HuH-7.5 (cell line): Measurements from ENCODE around the gene DMAP1.
"Not testable (repeated sequence)": the region's sequence is repeated elsewhere in the genome, so short reads cannot be mapped to it uniquely, and the experiment has no call there.

ENCODE experiments used
- DNase-seq: peaks from one replicate; pipeline ENCODE4 v3.0.0; 2011; ENCODE audit warnings: low spot score

Gene DMAP1, protein sequence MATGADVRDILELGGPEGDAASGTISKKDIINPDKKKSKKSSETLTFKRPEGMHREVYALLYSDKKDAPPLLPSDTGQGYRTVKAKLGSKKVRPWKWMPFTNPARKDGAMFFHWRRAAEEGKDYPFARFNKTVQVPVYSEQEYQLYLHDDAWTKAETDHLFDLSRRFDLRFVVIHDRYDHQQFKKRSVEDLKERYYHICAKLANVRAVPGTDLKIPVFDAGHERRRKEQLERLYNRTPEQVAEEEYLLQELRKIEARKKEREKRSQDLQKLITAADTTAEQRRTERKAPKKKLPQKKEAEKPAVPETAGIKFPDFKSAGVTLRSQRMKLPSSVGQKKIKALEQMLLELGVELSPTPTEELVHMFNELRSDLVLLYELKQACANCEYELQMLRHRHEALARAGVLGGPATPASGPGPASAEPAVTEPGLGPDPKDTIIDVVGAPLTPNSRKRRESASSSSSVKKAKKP

DNA sequence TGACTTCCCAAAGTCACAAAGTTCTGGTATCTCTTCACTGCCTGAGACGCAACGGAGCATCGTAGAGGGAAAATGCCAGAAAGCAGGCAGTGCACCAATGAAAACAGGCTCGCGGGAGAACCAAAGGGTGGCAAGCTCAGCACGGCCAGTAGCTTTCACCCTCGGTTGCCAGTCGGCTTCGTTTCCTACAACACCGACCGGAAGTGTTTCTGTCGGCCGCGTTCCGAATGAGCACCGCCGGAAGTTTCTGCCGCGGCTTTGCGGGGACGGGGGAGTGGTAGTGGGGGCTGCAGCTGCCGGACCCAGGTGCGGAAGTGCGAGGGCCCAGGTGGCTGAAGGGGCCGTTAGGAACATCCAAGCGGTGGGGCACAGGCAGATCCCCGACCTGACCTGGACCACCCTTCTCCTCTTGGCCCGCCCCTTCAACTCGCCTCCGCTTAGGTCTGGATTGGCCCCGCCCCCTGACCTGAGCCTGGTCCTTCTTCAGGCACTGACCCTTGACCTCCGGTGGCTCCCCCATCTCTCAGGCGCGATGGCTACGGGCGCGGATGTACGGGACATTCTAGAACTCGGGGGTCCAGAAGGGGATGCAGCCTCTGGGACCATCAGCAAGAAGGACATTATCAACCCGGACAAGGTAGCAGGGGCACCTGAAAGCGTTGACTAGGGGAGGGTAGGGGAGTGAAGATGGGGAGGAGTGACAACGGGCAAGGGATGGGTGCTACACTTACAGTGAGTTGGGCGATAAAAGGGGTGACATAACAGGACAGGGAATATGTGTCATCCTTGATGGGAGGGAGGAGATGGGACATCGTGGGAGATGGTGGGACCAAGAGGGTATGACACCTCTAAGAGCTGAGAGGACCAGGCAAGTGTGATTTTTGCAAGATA, at the start of gene DMAP1:
Gene DMAP1, plus strand, starts transcription at position 250 of the 891 bp plus-strand sequence. Its CDS starts 283 bp downstream, at position 533.
- peak; percentile 41 for DNase-seq

DNA sequence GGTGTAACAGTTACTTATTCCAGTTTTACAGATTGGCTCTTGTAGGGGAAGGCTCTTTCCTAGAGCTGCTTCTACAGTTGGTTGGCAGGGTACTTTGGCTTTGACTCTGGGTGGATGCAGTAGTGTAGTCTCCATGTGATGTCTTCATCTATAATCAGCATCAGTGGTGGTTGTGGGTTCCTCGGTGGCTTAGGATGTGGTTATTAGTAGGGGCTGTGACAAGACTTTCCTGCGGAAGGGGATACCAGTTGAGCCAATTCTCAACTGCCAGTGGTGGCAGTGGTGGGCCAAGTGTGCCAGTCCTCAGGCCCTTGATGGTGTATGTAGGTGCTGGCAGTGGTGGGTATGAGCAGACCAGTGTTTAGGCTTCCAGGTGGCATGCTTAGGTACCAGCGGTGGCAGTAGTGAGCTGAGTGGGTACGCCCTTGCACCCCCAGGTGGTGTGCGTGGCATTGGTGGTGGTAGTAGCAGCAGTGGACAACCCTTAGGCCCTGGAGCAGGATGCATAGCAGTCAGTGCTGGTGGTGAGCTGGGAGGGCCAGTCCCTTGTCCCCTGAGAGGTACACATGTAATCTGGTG, 44.7 kb upstream of the DMAP1 start:
- DNase-seq: no peak

DNA sequence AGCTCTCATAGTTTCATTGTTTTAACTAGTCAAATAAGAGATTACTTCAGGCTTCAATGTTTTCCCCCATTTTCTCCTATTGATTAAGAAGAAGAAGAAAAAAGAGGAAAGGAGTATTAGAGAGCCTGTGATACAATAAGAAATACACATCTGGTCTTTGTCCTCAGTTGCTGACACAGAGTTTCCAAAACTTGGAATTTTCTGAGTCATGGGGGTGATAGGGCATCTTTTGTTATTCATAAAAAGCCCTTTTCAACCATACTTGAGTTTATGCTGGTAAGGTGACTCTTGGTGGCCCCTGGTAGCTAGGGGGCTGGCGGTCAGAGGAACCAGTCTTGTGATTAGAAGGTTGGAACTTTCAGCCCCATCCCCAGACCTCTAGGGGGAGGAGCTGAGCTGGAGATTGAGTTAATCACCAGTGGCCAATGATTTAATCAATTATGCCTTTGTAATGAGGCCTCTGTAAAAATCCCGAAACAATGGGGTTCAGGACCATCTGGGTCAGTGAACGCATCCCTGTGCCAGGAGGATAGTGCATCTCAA, 42.9 kb upstream of the DMAP1 start:
- no peak for DNase-seq

DNA sequence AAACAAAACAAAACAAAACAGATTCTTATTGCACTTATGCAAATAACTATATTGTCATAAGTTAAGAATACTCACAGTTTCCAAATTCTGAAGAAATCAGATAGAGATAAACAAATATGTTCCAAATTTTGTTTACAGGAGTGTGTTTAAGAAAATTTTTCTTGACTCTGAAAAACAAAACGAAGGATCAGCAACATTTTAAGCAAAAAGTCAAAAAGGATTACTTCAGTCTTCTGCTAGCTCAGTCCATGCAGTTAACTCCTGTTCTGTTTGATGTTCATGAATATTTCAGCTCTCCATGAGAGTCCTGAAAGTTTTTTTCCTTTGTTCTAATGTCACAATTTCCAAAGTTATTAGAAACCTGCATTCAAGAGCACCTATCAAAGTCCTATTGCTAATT, 38.6 kb upstream of the DMAP1 start:
- DNase-seq: no peak

DNA sequence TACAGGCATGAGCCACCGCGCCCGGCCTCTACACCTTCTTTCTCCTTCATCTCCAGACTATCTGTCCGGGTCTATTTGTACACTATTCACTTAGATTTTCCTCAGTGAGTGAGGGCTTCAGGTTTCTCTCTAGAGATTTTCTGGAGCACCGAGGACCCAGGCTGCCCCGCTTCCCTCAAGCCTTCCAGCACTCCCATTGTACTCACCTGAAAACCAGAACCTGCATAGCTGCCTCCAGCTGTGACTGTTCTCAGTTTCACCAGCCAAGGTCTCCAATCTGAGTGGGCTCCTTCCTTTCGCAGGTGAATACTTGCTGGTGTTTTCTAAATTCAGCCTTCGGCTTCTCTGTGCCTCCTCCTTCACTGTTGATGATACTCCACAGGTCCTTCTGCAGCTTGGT, 12.9 kb upstream of the DMAP1 start:
- no peak for DNase-seq

DNA sequence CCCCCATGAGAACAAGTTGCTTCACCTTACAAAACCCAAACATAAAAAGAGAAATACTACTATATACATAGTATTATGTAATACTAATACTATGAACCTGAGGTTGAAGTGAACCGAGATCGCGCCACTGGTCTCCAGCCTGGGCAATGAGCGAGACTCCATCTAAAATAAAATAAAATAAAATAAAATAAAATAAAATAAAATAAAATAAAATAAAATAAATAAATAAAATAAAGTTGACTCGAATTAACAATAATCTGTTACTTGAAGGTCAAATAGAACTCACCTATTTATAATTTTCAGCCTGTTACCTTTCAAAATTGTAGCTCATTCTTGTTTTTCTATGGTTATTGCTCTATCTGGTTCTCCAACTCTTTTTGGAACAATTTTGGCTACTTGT, 6.7 kb upstream of the DMAP1 start:
- DNase-seq: not testable (repeated sequence)

DNA sequence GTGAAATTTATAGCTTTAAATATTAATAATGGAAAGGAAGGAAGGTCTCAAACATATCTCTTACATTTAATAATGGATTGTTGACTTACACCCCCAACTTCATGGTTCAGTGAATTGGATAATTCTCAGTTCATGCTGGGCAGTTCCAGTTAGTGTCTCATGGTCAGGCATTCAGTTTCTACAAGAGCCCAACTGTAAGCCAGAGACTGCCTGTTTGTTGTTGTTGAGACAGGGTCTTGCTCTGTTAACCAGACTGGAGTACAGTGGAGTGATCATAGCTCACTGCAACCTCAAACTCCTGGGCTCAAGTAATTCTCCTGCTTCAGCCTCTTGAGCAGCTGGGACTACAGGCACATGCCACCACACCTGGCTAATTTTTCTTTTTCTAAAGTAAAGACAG, 5.0 kb upstream of the DMAP1 start:
- no peak for DNase-seq

DNA sequence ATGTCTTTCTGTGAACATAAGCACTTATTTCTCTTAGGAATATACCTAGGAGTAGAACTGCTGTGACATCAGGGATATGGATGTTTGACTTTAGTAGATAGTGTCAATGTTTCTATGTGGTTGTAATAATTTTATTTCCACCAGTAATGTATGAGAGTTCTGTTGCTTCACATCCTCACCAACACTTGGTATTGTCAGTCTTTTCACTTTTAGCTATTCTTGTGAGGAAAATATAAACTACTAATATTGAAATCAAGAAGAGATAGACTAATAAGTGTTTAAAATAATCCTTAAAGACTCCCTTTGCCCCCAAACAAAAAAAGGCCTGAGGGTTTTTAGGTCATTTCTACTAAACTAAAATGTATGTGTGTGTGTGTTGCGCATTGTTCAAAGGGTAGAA, 2.7 kb upstream of the DMAP1 start:
- DNase-seq: no peak

DNA sequence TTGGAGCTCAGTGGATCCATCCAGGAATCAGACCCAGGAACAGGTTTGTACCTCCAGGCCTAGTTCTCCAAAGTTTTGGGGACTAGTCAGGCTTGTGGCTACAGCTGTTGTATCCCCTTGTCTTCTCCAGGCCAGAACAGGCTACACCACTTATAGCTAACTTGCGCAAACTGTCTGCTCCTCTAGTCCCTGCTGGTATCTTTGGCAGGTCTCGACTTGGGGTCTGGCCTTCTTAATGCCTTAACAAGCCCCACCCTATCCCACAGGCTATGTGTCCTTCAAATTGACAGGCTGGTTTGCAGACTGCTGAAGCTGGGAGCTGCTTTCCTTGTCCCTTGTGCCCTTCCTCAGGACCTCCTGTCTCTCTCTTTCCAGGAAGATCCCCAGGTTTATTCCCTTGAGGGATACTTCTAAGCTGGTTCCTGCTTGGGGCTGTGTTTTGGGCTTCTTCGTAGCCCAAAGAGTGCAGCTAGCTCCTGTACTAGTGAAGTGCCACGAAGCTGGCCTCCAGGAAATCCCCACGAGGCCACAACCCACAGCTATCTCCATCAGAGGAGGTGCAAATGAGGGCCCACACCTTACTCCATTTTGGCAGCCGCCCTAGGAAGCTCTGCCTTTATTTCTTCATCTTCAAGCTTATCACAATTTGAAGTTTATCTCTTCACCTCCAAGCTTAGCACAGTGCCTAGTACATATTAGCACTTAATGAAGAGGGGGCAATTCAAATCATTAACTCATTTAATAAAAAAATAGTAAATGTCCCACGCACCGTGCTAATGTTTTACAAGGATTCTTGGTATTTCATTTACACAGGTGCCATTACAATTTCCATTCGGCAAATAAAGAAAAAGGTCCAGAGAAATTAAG, 683 bp upstream of the DMAP1 start:
- no peak for DNase-seq

DNA sequence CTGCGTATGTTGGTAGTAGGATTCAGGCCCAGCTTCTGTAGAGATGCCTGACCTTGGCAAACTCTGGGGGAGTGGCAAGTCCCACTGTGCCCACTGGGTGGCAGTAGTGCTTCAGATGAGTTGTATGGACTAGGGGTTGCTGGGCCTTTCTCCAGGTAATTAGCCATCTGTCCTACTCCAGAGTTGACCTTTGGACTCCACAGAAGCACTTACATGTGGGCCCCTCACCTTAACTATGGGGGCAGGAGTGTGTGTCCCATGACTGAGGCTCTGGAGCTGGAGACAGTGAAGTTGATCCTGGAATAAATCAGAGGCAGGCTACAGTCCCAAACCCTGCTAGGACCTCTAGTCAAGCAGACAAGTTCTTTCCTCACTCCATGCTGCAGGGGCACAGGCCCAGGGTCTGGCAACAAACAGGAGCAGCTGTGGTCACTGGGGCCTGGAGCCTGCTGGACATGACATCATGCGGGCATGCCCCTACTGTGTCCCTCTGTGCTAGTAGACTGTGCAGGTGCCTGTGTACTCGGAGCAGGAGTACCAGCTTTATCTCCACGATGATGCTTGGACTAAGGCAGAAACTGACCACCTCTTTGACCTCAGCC, 4.6 kb downstream of the DMAP1 start:
- peak; percentile 83 for DNase-seq

DNA sequence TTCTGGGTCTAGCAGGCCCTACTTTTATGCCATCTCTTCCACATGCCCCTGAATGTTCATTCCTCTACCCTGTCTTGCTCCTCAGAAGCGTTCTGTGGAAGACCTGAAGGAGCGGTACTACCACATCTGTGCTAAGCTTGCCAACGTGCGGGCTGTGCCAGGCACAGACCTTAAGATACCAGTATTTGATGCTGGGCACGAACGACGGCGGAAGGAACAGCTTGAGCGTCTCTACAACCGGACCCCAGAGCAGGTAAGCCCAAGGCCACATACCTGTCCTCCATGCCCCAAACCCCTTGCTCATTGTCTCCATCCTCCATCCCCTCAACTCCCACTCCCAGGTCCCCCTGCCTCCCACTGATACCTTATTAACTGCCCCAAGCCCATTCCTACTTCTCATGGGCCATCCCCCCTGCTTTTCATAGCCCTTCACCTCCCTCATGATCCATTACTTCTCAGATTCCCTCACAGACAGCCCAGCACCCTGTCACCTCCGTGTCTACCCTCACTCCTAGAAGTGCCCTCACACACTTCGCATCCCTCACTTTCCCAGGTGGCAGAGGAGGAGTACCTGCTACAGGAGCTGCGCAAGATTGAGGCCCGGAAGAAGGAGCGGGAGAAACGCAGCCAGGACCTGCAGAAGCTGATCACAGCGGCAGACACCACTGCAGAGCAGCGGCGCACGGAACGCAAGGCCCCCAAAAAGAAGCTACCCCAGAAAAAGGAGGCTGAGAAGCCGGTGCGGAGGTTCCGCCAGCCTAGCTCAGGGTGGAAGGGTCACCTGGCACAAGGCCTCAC, 5.4 kb downstream of the DMAP1 start:
- DNase-seq: no peak

DNA sequence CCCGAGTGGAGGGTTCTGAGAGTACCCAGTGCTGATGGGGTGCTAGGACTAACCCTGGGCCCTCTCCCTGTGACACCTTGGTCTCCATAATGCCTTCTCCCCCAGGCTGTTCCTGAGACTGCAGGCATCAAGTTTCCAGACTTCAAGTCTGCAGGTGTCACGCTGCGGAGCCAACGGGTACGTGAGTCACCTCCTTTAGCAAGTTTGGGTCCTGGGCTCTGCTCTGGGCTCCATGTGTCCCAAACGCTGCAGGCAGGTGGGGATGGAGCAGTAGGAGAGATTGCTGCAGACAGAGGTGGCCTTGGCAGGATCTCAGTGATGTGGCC, 6.0 kb downstream of the DMAP1 start:
- DNase-seq: no peak

DNA sequence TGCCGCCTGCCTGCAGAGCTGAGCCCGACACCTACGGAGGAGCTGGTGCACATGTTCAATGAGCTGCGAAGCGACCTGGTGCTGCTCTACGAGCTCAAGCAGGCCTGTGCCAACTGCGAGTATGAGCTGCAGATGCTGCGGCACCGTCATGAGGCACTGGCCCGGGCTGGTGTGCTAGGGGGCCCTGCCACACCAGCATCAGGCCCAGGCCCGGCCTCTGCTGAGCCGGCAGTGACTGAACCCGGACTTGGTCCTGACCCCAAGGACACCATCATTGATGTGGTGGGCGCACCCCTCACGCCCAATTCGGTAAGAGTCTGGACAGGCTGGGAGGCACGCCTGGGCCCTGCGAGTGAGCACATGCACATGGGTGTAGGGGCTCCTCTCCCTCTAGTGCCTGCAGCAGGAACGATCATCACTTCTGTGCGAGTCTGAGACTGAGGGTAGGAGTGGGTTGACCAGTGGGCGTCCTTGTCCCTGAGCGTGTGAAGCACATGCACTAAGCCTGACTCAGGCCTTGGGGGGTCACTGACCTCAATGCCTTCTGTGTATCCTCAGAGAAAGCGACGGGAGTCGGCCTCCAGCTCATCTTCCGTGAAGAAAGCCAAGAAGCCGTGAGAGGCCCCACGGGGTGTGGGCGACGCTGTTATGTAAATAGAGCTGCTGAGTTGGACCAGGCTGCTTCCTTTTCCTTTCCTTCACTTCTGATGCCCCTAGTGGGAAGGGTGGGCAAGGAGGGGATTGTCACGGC, 6.9 kb downstream of the DMAP1 start:
- DNase-seq: no peak

DNA sequence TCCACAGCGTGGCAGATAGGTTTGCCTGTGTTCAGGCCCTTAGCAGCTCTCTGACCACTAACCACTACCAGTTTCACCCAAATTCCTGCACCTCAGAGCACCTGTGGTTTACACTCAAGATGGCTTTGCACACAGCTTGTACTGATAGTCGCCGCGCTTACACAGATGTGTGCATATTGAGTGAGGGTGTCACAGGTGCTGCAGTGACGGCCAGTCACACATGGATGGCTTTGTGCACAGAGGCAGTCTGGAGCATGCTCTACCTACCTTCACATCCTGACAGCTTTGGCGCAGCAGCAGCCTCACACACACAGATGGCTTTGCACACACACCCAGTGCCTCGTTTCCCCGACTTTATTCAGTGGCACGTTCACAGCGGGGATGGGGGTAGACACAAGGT, 7.5 kb downstream of the DMAP1 start:
- DNase-seq: no peak

DNA sequence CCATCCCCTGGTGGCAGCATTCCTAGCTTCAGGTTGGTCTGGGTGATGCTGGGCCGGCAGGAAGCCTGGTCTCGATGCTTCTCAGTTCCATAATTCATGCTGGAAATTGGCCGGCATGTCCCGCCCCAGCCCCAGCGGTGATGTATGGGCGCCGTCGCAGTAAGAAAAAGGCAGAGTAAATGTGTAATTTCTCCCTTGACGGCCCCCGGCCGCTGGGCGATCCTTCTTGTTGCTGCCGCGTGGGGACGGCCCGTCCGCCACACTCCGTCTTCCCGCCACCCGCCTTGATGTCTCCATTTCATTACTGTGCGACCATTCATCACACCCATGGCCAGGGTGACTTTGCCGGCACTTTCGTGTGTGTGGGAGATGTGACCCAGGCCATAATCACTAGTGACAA, 8.5 kb downstream of the DMAP1 start:
- DNase-seq: no peak

DNA sequence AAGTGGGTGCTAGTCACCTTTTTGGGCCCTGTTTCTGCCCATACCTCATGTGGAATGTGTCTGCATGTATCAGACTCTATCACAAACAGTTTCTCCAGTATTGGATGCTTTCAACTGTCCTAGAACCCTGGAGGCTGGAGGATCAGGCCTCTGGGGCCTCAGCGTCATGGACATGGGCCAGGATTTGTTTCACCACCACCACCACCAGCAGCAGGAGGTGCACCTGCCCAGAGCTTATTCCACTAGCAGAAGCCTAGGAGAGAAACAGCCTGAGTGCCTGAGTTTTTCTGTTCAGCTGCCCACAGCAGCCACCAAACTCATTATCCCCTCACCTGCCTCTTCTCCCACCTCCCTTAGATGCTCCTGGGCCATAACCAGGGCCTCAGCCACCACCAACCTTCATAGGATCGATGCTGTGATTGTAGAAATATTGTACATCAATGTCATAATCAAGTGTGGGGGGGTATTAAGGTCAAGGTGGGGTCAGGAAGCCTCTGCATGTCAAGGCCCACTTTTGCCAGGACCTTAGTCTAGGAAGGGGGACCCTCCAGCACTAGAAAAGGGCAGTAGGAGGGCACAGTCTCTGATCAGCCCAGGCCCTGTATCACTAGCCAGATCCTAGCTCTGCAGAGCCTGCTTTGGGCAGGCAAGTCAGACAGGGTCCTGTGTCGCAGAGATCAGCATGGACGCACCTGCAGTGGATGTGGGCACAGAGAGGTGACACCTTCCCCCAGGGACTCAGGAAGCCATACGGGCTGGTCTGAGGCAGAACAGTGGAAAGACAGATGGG, 9.3 kb downstream of the DMAP1 start:
- DNase-seq: no peak

DNA sequence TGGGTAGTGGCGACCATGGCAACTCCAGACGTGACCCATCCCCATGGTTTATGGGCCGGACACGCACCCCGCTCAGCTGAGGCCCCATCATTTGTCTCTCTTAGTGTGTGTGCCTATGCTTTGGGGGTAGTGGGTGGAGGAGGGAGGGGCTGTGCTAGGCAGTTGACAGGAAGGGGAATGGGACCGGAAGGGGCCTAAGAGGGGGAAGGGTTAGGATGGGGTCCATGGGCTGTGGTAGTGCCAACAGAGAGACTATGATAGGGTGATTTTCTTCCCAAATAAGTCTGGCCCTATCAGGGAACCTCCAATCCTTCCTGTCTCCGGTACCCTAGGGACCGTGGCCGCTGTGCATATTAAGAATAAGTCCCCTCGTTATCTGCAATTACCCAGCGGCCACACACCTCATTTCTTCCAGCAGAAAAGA, 9.9 kb downstream of the DMAP1 start:
- DNase-seq: no peak

DNA sequence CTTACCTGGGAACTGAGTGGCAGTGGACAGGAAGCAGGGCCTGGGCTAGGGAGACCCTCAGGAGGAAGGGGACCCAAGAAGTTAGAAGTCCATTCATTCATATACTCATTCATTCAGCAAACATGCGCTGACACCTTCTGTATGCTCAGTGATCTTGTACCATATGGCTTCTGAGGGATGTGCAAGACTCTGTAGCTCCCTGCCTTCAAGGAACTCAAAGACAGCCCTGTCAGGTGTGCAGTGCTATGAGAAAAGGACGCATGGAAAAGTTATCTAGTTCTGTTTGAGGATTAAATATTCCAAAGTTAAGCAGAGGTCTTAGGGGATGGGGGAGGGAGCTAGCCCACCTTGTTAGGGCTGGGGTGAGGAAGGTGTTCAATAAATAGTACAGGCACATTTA, 12.5 kb downstream of the DMAP1 start:
- no peak for DNase-seq

DNA sequence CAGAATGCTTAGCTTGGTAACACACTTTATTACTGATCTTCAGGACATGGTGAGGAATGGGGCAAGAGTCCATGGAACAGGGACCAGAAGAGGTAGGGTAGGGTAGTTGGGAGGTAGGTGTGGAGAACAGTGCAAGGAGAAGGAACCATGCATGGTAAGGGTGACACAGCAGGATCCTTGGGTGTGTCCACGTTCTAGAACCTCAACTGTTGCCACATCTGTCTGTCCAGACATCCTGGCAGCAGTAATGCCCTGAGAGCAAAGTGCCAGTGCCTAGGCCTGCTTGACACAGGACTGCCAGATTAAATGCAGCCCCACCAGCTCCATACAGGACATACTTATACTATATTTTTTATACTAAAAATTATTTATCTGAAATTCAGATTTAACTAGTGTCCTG, 13.9 kb downstream of the DMAP1 start:
- DNase-seq: no peak
